Loucy (cell line): ENCODE results near the gene AGTR1.

Source experiments
- CTCF ChIP-seq: fragments of 200-600 bp; sonication (generic); conservative IDR thresholded peaks from 2 replicates; pipeline ENCODE4 v1.5.1; 2014; ENCODE audit warnings: mild to moderate bottlenecking, antibody characterized with exemption, low read length
- EZH2phosphoT487 ChIP-seq: fragments of 200-600 bp; IDR thresholded peaks from 2 replicates; pipeline ENCODE4 v1.6.1; 2018; ENCODE audit warnings: antibody characterized with exemption, mild to moderate bottlenecking, moderate library complexity, borderline replicate concordance

- no peak for TF ChIP-seq CTCF
- TF ChIP-seq EZH2phosphoT487, result no peak
These were observed 81.2 kb downstream of the AGTR1 start for GRCh38 chr3:148778926-148779325.
